HL-60 (cell line): ENCODE results near the gene GRIK2.

ENCODE experiments used
- TF ChIP-seq, protein P1 (sequence below): IDR thresholded peaks from one replicate; pipeline ENCODE4 v1.5.1; 2011; ENCODE audit warnings: low read length, control low read depth, inconsistent platforms; ENCODE audit not compliant: insufficient read depth
- TF ChIP-seq, protein P2 (sequence below): IDR thresholded peaks from 2 replicates; pipeline ENCODE4 v1.6.1; 2012; ENCODE audit warnings: low read depth; ENCODE audit not compliant: insufficient replicate concordance

DNA sequence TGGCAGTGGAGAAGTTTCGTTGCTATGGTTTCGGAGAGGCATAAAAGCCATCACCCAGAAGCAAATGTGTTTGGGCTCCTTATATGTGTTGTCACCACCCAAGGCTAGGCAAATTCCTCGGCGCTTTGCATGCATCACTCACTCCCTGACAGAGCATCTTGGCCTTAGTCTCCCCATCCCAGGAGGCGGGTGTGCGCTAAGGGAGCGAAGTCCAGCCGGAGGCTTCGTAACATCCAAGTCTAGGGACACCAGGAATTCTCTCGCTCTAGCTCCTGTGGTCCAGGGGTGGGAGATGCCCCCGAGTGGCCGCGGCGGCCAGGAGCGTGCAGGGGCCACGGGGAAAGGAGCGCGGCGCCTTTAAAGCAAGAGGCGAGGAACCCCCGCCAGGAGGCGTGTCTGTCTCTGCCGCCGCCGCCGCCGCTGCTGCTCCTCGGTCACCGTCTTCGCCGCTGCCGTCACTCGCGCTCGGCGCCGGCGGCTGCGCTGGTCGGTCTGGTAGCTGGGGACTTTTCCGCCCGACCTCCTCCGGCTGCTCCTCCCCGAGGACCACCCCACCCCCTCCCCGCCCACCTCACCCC, at the start of gene GRIK2:
- TF ChIP-seq, protein P1, sequence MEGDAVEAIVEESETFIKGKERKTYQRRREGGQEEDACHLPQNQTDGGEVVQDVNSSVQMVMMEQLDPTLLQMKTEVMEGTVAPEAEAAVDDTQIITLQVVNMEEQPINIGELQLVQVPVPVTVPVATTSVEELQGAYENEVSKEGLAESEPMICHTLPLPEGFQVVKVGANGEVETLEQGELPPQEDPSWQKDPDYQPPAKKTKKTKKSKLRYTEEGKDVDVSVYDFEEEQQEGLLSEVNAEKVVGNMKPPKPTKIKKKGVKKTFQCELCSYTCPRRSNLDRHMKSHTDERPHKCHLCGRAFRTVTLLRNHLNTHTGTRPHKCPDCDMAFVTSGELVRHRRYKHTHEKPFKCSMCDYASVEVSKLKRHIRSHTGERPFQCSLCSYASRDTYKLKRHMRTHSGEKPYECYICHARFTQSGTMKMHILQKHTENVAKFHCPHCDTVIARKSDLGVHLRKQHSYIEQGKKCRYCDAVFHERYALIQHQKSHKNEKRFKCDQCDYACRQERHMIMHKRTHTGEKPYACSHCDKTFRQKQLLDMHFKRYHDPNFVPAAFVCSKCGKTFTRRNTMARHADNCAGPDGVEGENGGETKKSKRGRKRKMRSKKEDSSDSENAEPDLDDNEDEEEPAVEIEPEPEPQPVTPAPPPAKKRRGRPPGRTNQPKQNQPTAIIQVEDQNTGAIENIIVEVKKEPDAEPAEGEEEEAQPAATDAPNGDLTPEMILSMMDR, result no peak
- TF ChIP-seq, protein P2, sequence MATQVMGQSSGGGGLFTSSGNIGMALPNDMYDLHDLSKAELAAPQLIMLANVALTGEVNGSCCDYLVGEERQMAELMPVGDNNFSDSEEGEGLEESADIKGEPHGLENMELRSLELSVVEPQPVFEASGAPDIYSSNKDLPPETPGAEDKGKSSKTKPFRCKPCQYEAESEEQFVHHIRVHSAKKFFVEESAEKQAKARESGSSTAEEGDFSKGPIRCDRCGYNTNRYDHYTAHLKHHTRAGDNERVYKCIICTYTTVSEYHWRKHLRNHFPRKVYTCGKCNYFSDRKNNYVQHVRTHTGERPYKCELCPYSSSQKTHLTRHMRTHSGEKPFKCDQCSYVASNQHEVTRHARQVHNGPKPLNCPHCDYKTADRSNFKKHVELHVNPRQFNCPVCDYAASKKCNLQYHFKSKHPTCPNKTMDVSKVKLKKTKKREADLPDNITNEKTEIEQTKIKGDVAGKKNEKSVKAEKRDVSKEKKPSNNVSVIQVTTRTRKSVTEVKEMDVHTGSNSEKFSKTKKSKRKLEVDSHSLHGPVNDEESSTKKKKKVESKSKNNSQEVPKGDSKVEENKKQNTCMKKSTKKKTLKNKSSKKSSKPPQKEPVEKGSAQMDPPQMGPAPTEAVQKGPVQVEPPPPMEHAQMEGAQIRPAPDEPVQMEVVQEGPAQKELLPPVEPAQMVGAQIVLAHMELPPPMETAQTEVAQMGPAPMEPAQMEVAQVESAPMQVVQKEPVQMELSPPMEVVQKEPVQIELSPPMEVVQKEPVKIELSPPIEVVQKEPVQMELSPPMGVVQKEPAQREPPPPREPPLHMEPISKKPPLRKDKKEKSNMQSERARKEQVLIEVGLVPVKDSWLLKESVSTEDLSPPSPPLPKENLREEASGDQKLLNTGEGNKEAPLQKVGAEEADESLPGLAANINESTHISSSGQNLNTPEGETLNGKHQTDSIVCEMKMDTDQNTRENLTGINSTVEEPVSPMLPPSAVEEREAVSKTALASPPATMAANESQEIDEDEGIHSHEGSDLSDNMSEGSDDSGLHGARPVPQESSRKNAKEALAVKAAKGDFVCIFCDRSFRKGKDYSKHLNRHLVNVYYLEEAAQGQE, result no peak
